Suppressor macrophage (primary cell): Measurements from ENCODE around the gene GOLGA7B.

Experiments used
- DNase-seq, 4 experiments: peaks; one replicate each; pipeline ENCODE4 v3.0.0-alpha.2; 2020 to 2022

The GOLGA7B gene

GRCh38 chr10:97895915-97896314, 46.3 kb downstream of the GOLGA7B start:
- no peak for DNase-seq

DNA sequence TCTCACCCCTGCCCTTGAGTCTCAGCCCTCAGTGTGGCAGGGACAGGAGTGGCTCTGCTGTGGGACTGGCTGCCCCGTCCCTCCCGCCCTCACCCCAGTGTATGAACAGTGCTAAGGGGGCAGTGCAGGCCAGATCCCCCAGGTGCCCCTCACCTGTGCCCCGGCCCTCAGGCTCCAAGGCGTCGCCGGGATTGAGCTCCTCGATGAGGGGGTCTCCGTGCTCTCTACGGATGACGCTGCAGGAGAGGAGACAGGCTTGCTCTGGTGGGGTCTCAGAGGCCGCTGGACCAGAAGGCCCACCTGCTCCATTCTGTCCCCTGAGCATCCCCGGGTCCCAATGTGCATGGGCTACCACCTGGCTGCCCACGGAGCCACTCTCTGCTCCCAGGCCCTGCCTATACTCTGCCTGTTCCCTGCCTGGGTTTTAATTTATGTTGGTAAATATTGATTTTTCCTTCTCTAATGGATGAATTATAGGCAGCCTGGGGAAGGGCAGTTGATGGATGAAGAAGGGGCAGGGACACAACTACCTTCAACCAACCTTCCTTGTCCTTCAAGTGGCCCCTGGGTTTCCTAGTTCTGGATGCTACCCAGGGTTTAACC, 47.2 kb downstream of the GOLGA7B start:
- no peak for DNase-seq

DNA sequence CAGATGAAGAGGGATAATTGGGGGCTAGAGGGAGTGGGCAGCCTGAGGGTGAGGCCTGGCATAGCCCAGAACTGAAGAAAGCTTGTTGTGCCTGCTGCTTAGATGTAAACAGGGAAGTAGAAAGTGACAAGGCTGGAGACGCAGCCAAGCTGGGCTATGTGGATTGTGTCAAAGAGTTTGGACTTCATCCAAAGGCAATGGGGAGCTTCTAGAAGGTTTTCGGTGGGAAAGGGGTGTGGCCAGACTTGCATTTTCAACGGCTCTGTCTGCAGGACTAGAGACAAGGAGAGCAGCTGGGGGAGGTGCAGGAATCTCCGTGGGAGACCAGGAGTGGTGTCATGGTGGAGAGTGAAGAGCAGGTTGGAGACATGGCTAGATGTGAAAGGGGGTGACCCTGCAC, 48.8 kb downstream of the GOLGA7B start:
- peak in 2 of 4 experiments; percentile 10 to 15 for DNase-seq

GRCh38 chr10:97901381-97901780, 51.7 kb downstream of the GOLGA7B start:
- no peak for DNase-seq

DNA sequence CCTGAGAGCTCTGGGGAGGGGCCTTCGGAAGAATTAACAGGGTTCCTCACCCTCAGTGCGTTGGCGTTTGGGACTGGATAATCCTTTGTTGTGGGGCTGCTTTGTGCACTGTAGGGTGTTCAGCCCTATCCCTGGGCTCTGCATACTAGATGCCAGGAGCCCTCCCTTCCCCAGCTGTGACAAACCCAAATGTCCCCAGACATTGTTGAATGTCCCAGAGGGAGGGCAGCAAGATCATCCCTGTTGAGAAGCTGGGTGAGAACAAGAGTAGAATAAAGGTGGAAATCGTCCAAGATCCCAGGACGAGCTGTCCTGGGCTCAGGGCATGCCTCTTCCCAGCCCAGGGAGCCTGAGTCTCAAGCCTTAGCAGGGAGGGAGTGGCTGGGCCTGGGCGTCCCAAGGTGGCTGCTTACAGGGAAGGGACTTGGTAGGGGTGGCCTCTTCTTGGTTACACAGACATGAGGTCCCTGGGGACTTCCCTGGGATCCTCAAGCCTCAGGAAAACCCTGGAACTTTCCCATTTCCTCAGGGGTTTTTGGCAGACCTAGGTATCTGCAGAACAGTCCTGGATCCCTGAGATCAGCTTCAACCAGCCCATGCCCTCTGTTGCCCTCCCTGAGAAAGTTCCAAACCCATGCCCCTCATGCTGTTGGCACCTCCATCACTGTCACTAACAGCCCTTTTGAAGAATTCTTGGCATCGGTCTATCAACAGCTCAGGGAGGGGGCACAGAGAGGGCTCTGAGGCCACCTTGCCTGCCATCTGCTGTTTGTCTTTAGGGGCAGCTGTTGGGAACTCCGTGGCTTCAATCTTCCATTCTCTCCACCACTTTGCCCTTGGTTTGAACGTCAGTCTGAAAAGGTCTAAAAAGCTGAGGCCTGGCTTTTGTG, 53.7 kb downstream of the GOLGA7B start:
- no peak for DNase-seq

DNA sequence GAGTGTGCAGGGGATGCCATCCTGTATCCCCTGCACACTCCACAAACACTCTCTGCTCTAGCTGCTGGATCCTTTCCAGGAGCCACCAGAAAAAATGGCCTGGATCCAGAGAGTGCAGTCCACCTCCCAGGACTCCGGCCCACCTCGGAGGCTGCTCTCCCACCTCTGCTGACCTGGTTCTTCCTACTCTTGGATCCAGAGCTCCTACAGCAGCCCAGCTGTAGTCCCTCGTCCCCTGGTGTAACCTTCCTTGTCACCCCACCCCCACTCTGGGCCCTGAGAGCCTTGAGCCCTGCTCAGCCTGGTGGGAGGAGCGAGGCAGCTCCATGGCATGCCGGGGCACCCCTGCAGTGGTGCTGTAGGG, 54.4 kb downstream of the GOLGA7B start:
- DNase-seq = no peak

- DNase-seq = no peak
Measured at GRCh38 chr10:97904576-97904975, 54.9 kb downstream of the GOLGA7B start.

DNA sequence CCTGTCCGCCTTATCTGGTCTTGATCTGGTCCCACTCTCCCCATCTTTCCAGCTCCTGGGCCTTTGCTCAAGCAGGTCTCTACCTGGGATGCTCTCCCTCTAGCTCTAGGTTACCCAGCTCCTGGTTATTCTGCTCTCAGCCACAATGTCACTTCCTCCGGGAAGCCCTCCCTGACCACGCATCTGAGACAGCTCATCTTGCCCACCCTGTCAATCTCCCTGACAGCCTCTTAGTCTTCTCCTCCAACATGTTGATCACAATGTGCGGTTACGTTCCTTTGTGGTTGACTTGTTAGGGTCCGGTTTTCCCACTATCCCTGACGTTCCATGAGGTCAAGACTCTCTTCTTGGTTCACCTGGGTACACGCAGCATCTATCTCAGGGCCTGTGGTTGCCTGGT, 55.6 kb downstream of the GOLGA7B start:
- no peak for DNase-seq

- DNase-seq = no peak
Measured at GRCh38 chr10:97907211-97907610, 57.6 kb downstream of the GOLGA7B start.

DNA sequence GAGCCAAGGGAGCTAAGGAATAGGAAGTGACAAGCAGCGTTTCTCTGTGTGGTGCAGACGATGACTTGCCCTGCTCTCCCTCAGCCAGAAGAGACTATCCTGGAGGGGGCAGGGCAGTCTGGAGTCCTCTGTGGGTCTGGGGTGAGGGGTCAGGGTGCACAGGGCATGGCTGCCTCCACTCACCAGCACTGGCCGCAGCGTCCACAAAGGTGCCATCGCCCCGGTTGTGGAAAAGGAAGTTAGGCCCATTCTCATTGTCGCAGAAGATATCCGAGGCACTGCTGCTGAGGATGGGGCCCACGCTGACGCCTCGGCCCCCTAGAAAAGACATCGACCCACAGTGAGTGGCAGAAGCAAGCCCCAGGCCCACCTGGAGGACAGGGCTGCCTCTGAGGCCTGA, 58.2 kb downstream of the GOLGA7B start:
- DNase-seq = no peak

DNA sequence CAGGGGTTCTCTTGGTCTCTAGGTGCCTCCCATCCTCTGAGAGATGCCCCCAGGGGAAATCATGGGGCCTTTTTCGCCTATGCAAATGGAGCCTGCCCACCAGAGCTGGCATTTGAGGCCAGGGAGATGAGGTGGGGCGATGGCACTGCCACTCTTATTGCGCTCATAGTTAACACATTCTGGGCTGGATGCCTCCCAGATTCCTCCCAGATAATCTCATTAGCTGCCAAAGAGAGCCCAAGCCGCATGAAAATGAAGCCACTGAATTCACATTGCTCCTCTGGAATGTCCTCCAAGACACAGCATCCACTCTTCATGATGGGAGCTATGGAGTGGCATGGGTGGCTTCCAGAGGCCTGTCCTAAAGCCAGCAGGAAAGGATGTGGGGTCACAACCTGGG, 61.0 kb downstream of the GOLGA7B start:
- DNase-seq = no peak

GRCh38 chr10:97911217-97911616, 61.6 kb downstream of the GOLGA7B start:
- DNase-seq = no peak

DNA sequence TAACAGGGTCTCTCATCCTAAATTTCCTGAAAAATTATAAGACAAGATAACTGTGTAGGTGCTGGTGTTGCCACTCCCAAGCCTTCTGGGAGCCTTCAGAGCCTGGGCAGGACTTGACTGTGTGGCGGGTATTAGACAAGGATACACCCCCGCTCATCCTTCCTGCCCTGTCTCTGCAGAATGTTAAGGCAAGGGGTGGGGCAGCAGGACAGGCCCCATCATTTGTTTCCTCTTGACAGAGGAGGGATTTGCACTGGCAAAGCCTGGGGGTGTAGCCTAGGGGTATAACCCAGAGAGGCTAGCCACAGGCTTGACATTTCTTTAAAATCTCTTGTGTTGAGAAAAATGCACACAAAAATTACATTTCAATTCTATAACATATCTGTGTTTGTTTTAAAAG, 63.5 kb downstream of the GOLGA7B start:
- DNase-seq = no peak

DNA sequence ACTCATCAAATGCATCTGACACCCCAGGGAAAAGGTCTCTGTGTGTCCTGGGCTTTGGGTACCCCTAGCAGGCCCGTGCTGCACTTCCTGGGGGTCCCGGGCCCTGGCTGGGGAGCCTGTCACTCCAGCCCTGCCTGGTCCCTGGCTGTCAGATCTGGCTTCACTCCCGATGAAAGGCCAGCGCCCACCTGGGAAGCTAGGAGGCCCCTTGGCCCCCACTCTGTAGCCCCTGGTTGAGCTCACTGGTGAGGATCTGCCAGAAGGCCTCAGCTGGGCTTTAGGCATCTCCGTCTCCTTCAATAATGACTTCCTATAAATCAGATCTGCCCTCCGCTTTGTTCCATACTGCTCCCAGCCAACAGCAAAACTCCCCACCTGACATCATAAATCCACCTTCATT, 64.0 kb downstream of the GOLGA7B start:
- DNase-seq = no peak

DNA sequence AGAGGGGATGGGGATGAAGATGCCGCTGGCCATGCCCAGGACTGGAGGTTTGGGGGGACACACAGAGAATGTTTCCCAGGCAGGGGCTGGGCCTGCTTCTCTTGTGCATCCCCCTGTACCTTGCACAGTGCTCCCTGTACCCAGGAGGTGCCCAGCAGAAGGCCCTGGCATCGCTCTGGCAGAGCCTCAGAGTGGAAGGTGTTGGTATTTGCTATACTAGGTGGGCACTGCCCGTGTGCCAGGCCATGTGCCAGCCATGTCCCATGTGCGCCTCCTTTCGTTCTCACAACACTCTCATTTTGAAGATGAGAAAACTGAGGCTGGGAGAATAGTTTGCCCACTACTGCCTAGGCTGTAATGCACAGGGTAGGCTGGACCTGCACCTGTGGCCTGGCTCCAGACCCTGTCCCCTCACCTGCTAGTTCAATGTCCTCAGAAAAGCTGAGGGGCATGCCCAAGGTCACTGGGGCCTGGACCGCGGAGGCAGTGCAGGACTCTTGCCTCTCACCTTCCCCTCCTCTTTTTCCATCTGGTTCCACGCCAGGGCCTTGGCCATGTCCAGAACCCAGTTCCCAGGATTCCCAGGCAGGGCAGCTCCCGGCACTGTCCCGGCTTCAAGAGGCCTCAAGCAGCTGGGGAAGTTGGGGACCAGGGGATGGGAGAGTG, 64.7 kb downstream of the GOLGA7B start:
- DNase-seq = no peak

DNA sequence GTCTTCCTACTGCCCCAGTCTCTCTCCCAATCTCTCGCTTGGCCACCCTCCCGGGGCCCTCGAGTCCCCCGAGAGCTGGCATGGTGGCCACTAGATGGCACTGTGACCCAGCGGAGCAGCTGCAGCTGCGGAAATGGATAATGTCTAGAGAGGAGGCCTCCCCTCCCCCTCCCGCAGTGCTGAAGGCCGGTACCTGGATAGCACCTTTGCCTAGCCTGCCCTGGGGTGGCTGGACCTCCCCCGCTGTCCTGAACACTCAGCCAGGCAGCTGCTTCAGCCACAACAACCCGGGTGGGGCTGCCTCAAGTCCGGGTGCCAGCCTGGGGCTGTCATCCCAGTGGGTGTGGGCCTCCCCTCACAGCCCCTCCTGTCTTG, 65.2 kb downstream of the GOLGA7B start:
- DNase-seq = peak; percentile 67 to 85 (median 74)

DNA sequence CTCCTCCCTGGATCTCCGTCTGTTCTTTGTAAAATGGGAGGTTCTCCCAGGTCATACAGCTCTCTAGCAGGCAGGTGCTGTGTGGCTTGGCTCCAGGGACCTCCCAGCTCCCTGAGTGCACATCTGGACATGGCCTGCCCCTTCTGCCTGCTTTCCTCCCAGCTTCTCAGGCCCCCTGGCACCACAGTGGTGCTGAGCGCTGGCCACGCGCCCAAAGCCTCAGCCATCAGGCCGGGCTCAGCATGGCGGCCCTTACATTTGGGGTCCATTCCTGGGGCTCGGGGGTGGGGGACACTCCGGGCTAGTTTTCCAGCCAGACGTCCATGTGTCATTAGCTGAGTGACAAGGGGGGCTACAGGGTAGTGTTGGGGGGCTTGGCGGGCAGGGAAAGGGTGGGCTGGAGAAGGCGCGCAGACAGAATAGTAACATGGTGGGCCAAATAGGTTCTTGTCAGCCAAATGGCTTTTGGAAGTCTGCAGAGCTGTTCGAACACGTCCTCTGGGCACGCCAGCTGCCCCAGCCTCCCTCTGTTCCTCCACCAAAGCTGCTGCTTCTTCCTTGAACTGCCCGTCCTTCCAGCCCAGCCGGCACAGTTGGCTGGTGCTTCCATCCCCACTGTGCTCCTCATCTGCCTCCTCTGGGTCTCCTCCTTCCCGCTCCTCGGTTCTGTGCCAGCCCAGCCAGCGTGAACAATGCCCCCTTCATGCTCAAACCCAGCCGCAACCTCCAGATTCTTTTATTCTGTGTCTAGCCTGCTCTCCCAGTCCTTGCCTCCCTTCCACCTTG, 65.9 kb downstream of the GOLGA7B start:
- no peak for DNase-seq

DNA sequence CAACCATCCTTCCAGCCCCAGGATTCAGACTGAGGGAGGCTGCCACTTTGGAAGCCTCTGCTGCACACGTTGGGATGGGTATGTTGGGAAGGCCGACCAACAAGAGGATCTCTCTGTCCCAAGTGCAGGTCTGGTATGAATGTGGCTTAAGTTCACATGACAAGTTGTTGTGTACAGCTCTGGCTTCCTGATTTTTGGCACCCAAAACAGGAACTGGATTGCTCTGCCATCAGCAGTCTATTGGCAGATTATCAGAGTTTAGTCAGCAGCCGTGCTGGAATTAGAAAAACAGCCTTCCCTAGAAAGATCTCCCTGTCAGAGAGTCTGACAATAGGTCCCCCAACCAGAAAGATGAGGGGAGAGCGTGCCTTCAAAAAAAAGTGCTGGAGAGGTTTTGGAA, 66.9 kb downstream of the GOLGA7B start:
- peak; percentile 48 to 78 (median 66) for DNase-seq

DNA sequence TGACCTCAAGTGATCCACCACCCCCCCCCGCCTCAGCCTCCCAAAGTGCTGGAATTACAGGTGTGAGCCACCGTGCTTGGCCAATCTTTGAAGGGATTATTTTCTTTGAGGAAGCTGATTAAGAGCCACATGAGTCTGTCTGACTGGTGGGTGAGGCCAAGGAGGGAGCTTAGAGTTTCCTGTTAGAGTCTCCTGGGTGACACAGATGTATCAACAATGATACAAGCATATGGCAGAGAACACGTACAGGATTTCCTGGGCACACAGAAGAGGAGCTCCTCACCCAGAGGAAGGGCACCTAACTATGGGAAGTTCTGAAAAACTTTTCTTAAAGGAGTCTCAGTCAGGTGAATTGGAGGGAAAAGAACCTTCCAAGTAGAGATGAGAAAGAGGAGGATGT, 69.4 kb downstream of the GOLGA7B start:
- DNase-seq = peak; percentile 13 to 55 (median 30)

DNA sequence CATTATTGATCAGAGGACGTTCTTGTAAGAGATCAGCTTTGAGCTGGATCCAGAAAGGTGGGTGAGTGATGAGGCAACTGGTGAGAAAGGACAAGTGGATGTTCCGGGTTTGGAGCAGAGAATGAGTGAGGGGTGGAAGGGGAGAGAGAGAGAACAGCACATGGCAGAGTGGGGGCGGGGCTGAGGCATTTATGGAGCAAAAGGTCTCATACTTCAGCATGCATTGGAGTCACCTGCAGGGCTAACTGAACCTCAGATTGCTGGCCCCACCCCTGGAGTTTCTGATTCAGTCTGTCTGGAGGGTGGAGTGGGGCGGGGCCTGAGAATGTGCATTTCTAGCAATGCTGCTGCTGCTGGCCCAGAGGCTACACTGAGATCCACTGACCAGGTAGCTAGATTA, 71.2 kb downstream of the GOLGA7B start:
- DNase-seq = no peak
